Measurements from ENCODE around the gene SEMA5A. TPM values are rescaled to one million over a fixed set of nuclear protein-coding genes. Genes with fewer than 3 reads are reported as not detected.

The SEMA5A gene
- polyA plus RNA-seq, 1 donor from 2014 or later: 3.2 TPM

- H3K9me2 ChIP-seq (ENCODE audit: insufficient read depth, low read length): no peaks in the 10 kb centered on the region
- no peak overlapping the region for H3K9ac ChIP-seq (ENCODE audit: low read length)
- no peaks in the 10 kb centered on the region for H3K9me3 ChIP-seq (ENCODE audit: low read length)
- no peaks in the 10 kb centered on the region for H3F3A ChIP-seq (ENCODE audit: insufficient read depth, low read length, poor library complexity, severe bottlenecking)
- H3K27ac ChIP-seq (ENCODE audit: low read length): no peak overlapping the region
- H3K79me2 ChIP-seq (replicated peaks; ENCODE audit: insufficient read depth, low read length): no peaks in the 10 kb centered on the region
- no peak overlapping the region for H3K4me2 ChIP-seq (ENCODE audit: low read length)
- H3K36me3 ChIP-seq (ENCODE audit: insufficient read depth, low read length): no peaks in the 10 kb centered on the region
- no peak overlapping the region for H2AFZ ChIP-seq (ENCODE audit: low read depth, low read length)
- H3K4me3 ChIP-seq (ENCODE audit: low read length): no peak overlapping the region
- no peak for TF ChIP-seq SMC3 (conservative IDR thresholded peaks at IDR 0.05; ENCODE audit: poor library complexity)
- TF ChIP-seq, protein P1, sequence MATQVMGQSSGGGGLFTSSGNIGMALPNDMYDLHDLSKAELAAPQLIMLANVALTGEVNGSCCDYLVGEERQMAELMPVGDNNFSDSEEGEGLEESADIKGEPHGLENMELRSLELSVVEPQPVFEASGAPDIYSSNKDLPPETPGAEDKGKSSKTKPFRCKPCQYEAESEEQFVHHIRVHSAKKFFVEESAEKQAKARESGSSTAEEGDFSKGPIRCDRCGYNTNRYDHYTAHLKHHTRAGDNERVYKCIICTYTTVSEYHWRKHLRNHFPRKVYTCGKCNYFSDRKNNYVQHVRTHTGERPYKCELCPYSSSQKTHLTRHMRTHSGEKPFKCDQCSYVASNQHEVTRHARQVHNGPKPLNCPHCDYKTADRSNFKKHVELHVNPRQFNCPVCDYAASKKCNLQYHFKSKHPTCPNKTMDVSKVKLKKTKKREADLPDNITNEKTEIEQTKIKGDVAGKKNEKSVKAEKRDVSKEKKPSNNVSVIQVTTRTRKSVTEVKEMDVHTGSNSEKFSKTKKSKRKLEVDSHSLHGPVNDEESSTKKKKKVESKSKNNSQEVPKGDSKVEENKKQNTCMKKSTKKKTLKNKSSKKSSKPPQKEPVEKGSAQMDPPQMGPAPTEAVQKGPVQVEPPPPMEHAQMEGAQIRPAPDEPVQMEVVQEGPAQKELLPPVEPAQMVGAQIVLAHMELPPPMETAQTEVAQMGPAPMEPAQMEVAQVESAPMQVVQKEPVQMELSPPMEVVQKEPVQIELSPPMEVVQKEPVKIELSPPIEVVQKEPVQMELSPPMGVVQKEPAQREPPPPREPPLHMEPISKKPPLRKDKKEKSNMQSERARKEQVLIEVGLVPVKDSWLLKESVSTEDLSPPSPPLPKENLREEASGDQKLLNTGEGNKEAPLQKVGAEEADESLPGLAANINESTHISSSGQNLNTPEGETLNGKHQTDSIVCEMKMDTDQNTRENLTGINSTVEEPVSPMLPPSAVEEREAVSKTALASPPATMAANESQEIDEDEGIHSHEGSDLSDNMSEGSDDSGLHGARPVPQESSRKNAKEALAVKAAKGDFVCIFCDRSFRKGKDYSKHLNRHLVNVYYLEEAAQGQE (IDR thresholded peaks at IDR 0.05; ENCODE audit: borderline replicate concordance): no peak
- TF ChIP-seq POLR2AphosphoS5 (IDR thresholded peaks at IDR 0.05): no peak
- no peak for TF ChIP-seq RAD21 (conservative IDR thresholded peaks at IDR 0.05)
- no peak for TF ChIP-seq EP300 (conservative IDR thresholded peaks at IDR 0.05; ENCODE audit: poor library complexity, severe bottlenecking)
- H3K27me3 ChIP-seq (ENCODE audit: insufficient read depth, low read depth, low read length): no peaks in the 10 kb centered on the region
- H4K20me1 ChIP-seq (ENCODE audit: insufficient read depth): no peaks in the 10 kb centered on the region
Observed at GRCh38 chr5:9396285-9396770, 149.5 kb downstream of the SEMA5A start.

DNA sequence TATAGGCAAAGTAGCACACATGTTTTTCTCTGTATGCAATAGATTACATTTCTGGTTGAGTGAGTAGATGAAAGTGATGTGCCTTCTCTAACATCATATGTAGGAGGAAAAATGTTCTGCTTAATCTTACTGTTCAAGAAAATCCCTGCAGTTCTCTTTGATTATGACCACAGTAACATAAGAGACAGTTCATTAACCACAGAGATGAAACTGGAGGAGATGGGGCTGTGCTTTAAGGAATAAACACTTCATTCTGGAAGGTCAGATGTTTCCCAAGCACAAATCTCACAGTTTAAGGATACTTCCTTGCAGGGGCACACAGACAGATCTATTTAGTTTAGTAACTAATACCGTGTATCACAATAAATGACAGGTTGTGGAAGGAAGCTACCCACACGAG is 150.2 kb downstream of the SEMA5A start:
- Histone ChIP-seq H3K27me3 (ENCODE audit: insufficient read depth, low read depth, low read length) (no peaks in the 10 kb centered on the region), H4K20me1 (ENCODE audit: insufficient read depth) (no peaks in the 10 kb centered on the region), H3K4me2 (ENCODE audit: low read length) (no peak overlapping the region), H3K9ac (ENCODE audit: low read length) (no peak overlapping the region), H3K27ac (ENCODE audit: low read length) (no peak overlapping the region), H3K36me3 (ENCODE audit: insufficient read depth, low read length) (no peaks in the 10 kb centered on the region), H3K9me3 (ENCODE audit: low read length) (no peaks in the 10 kb centered on the region), H2AFZ (ENCODE audit: low read depth, low read length) (no peak overlapping the region), H3K4me3 (ENCODE audit: low read length) (no peak overlapping the region), H3K79me2 (replicated peaks; ENCODE audit: insufficient read depth, low read length) (no peaks in the 10 kb centered on the region), H3K9me2 (ENCODE audit: insufficient read depth, low read length) (no peaks in the 10 kb centered on the region), H3F3A (ENCODE audit: insufficient read depth, low read length, poor library complexity, severe bottlenecking) (no peaks in the 10 kb centered on the region)
- TF ChIP-seq EP300 (conservative IDR thresholded peaks at IDR 0.05; ENCODE audit: poor library complexity, severe bottlenecking) (no peak), CTCF (IDR thresholded peaks at IDR 0.05; ENCODE audit: poor library complexity, severe bottlenecking) (no peak), MXI1 (conservative IDR thresholded peaks at IDR 0.05; ENCODE audit: poor library complexity, severe bottlenecking) (no peak), EZH2 (IDR thresholded peaks at IDR 0.05; ENCODE audit: borderline replicate concordance, insufficient read depth, low read length, poor library complexity, severe bottlenecking) (no peak), SMC3 (conservative IDR thresholded peaks at IDR 0.05; ENCODE audit: poor library complexity) (no peak), RAD21 (conservative IDR thresholded peaks at IDR 0.05) (no peak), POLR2AphosphoS5 (IDR thresholded peaks at IDR 0.05) (no peak), TAF1 (IDR thresholded peaks at IDR 0.05; ENCODE audit: low read depth) (no peak)
